Caco-2 (cell line): ENCODE measurements around the gene SEC14L5. TPM values are rescaled to one million over a fixed set of nuclear protein-coding genes. Genes with fewer than 3 reads are reported as not detected.
A peak's percentile ranks its signal among the peaks of the same experiment; 100 is the strongest.

Experiments used
- Bru-seq: library from RNA; stranded (reverse); fragments of 400-500 nt; gene quantifications from one replicate; lab custom pipeline; 2021; lab: Mats Ljungman, UMichigan
- BruChase-seq, 2 experiments: library from RNA; stranded (reverse); fragments of 400-500 nt; gene quantifications; one replicate each; lab custom pipeline; 2021; lab: Mats Ljungman, UMichigan
- BruUV-seq: library from RNA; stranded (reverse); fragments of 400-500 nt; replicated peaks from 2 replicates; lab custom pipeline; 2021; lab: Mats Ljungman, UMichigan
- CTCF ChIA-PET: fragments of 300-600 bp; sonication (Branson Sonifier 250); formaldehyde crosslinking; loops from one replicate; lab custom pipeline; 2022; ENCODE audit warnings: antibody characterized with exemption; lab: Charles Lee
- POLR2A ChIA-PET: fragments of 300-600 bp; sonication (Branson Sonifier 250); formaldehyde crosslinking; loops from one replicate; lab custom pipeline; 2022; ENCODE audit warnings: antibody characterized with exemption; lab: Charles Lee
- DNase-seq, 2 experiments: peaks; one replicate each; pipeline versions ENCODE4 v3.0.0 to v3.0.0-alpha.2; 2020 to 2022
- H3K27me3 ChIP-seq: replicated peaks from 2 replicates; pipeline ENCODE4 v1.6.0; 2011; ENCODE audit warnings: low read length; ENCODE audit not compliant: control insufficient read depth, insufficient read depth
- H3K36me3 ChIP-seq: 2 replicates; pipeline ENCODE4 v1.5.1; 2011; ENCODE audit warnings: low read length; ENCODE audit not compliant: control insufficient read depth, insufficient read depth
- H3K4me1 ChIP-seq: fragments of 250-450 bp; sonication (Bioruptor Pico); 2 replicates; pipeline ENCODE4 v1.5.1; 2020; ENCODE audit warnings: mild to moderate bottlenecking
- H3K4me3 ChIP-seq: 2 replicates; pipeline ENCODE4 v1.5.1; 2011; ENCODE audit warnings: low read depth, mild to moderate bottlenecking, control low read depth, low read length
- H3K9me3 ChIP-seq: fragments of 250-450 bp; sonication (Bioruptor Pico); 2 replicates; pipeline ENCODE4 v1.5.1; 2020; ENCODE audit warnings: mild to moderate bottlenecking, moderate library complexity
- H3K27ac Mint-ChIP-seq: one replicate; pipeline ENCODE4 v1.8.0; 2022; ENCODE audit warnings: mixed read lengths; ENCODE audit not compliant: unreplicated experiment
- H3K27me3 Mint-ChIP-seq: one replicate; pipeline ENCODE4 v1.8.0; 2022; ENCODE audit warnings: mixed read lengths; ENCODE audit not compliant: insufficient read depth, unreplicated experiment
- H3K36me3 Mint-ChIP-seq: one replicate; pipeline ENCODE4 v1.8.0; 2022; ENCODE audit warnings: mild to moderate bottlenecking, mixed read lengths; ENCODE audit not compliant: insufficient read depth, unreplicated experiment
- H3K4me1 Mint-ChIP-seq: one replicate; pipeline ENCODE4 v1.8.0; 2022; ENCODE audit warnings: low read depth, mixed read lengths; ENCODE audit not compliant: unreplicated experiment
- H3K4me3 Mint-ChIP-seq: one replicate; pipeline ENCODE4 v1.8.0; 2022; ENCODE audit warnings: mild to moderate bottlenecking, moderate library complexity, mixed read lengths; ENCODE audit not compliant: unreplicated experiment
- H3K9me3 Mint-ChIP-seq: one replicate; pipeline ENCODE4 v1.8.0; 2022; ENCODE audit warnings: mixed read lengths; ENCODE audit not compliant: unreplicated experiment
- intact Hi-C: fragments of 100-400 bp; cut with micrococcal nuclease; formaldehyde crosslinking; loops from one replicate; pipeline ENCODE4 v1.10.0; 2022; ENCODE audit not compliant: unreplicated experiment
- long read RNA-seq: library from polyadenylated mRNA; stranded (forward); transcript quantifications from one replicate; pipeline ENCODE4 v2.0.0, GENCODE V29; 2022
- total RNA-seq: library from RNA; stranded (reverse); gene quantifications from 2 replicates; pipeline ENCODE4 v1.2.3, GENCODE V29; 2022
- TF ChIP-seq, protein P1 (sequence below), 2 experiments: fragments of 200-600 bp in 1 of 2; IDR thresholded peaks; 1 replicate in 1 of 2; 2 replicates in 1 of 2; pipeline versions ENCODE4 v1.5.1 to v1.8.0; 2011 to 2022; ENCODE audit warnings: antibody characterized with exemption in 1 of 2, control low read depth in 1 of 2, inconsistent platforms in 1 of 2, low read depth in 1 of 2, low read length in 1 of 2, mild to moderate bottlenecking in 1 of 2, moderate library complexity in 1 of 2; ENCODE audit not compliant: insufficient read depth in 1 of 2, severe bottlenecking in 1 of 2, unreplicated experiment in 1 of 2

Gene SEC14L5
- total RNA-seq (0.14 and 0.67 TPM in 2 replicates), Bru-seq, nascent RNA (percentile 16 among the genes with signal in this experiment), BruChase-seq, experiment 1, labeled RNA remaining after a 2-hour chase (percentile 14 among the genes with signal in this experiment), BruChase-seq, experiment 2, labeled RNA remaining after a 6-hour chase (percentile 17 among the genes with signal in this experiment)
- long read RNA-seq, partial matches to known transcripts: 0 of 1 reads
- long read RNA-seq, other reads (novel, unspliced or antisense): 1 of 1 reads

DNA sequence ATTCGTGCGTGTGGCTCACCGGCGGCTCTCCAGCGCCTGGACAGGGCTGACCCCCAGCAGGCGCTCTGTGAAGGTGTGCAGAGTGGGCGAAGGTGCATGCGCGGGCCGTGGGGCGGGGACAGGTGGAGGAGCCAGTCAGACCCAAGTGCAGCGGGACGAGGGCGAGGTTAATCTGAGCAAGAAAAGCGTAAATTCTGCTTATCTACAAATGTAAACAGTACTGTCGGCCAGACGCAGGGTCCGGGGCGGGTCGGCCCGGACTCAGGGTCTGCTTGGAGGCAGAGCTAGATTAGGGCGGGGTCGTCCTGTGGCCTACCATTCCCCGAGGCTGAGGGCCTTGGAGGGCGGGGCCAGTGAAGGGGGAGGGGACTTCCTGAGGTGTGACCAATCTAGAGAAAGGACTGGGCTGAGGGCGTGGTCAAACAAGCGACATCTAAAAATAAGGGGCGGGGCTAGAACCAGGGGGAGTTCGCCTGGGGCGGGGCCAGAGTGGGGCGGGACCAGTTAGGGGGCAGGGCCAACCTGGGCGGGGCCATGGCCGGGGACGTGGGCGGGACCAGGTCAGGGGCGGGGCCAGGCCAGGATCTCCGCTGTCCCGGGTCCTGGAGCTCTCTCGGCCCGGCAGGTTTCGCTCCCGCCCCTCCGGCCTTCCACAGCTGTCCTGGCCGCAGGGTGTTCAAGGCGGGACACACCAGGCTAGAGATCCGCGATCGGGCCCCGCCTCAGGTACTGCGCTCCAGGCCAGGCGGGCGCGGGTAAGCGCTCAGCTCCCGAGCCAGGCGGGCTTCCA is at the start of gene SEC14L5:
TSS of gene SEC14L5 (plus strand) at position 611 of the 790 bp plus-strand sequence. CDS start 994 bp downstream, outside the sequence.
- Mint-ChIP-seq H3K27ac (peak within 1 kb of the TSS; percentile 2), H3K9me3 (no peaks in the 10 kb centered on the region), H3K36me3 (peaks cover 5% of the 10 kb centered on the region), H3K4me1 (peaks cover 7% of the 10 kb centered on the region), H3K27me3 (peaks cover 4% of the 10 kb centered on the region), H3K4me3 (peak within 1 kb of the TSS; percentile 71)
- Histone ChIP-seq H3K27me3 (no peaks in the 10 kb centered on the region), H3K36me3 (no peaks in the 10 kb centered on the region), H3K4me1 (peaks cover 10% of the 10 kb centered on the region), H3K9me3 (no peaks in the 10 kb centered on the region), H3K4me3 (peak within 1 kb of the TSS; percentile 45)
- ChIA-PET POLR2A (interaction anchor here (0.7 to 1.0 kb wide), 3 partner anchors 10 to 704 kb away, joined by 3 to 7 read pairs (median 5); partner anchors contain the start of gene ROGDI), CTCF (interaction anchor here (0.5 to 1.6 kb wide), 11 partner anchors 21 to 1181 kb away, joined by 3 to 9 read pairs (median 4); partner anchors contain the start of genes ANKS3, DNAAF8 and PPL)
- intact Hi-C loops: loop anchor here (1.0 to 5.0 kb wide), 6 partner anchors 21 to 265 kb away; partner anchors contain the start of genes ANKS3, DNAAF8, EEF2KMT and NUDT16L1
- BruUV-seq: no TSS peak
- TF ChIP-seq, protein P1, sequence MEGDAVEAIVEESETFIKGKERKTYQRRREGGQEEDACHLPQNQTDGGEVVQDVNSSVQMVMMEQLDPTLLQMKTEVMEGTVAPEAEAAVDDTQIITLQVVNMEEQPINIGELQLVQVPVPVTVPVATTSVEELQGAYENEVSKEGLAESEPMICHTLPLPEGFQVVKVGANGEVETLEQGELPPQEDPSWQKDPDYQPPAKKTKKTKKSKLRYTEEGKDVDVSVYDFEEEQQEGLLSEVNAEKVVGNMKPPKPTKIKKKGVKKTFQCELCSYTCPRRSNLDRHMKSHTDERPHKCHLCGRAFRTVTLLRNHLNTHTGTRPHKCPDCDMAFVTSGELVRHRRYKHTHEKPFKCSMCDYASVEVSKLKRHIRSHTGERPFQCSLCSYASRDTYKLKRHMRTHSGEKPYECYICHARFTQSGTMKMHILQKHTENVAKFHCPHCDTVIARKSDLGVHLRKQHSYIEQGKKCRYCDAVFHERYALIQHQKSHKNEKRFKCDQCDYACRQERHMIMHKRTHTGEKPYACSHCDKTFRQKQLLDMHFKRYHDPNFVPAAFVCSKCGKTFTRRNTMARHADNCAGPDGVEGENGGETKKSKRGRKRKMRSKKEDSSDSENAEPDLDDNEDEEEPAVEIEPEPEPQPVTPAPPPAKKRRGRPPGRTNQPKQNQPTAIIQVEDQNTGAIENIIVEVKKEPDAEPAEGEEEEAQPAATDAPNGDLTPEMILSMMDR (IDR thresholded peaks at IDR 0.05; ENCODE audit: insufficient read depth in 1 of 2, low read depth in 1 of 2, low read length in 1 of 2, severe bottlenecking in 1 of 2, unreplicated experiment in 1 of 2): no peak
- peak; percentile 98 to 100 for DNase-seq

DNA sequence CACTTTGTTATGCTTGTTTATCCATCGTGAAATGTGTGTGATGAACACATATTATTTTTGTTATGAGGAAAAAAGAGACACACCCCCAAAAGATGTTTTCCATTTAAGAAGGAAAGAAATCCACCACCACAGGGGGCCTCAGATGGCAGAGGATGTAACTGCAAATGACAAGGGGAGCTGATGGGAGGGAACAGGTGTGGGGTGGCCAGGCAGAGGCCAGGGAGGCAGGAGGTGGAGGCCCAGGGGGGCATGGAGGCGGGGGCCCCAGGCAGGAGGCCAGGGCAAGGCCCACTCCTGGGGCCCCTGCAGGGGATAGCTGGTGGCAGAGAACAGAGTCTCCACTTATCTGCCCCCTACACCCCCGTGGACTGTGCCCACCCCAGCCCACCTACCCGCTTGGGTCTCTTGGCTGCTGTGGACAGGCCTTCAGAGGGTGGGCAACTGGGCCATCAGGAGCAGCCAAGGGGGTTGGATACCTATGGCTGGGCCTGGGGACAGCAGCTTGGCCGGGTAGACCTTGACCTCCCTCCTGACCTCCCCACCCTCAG is 49.2 kb upstream of the SEC14L5 start:
- BruUV-seq: no TSS peak
- no peak for DNase-seq
- Mint-ChIP-seq H3K4me1 (peaks cover 14% of the 10 kb centered on the region), H3K27ac (no peak overlapping the region), H3K27me3 (no peaks in the 10 kb centered on the region), H3K9me3 (no peaks in the 10 kb centered on the region), H3K4me3 (no peak overlapping the region), H3K36me3 (peaks cover 46% of the 10 kb centered on the region)
- H3K4me3 ChIP-seq: no peak overlapping the region
- intact Hi-C loops: no loop called here
- no peaks in the 10 kb centered on the region for H3K36me3 ChIP-seq
- H3K27me3 ChIP-seq: no peaks in the 10 kb centered on the region
- ChIA-PET CTCF (no interaction called here), POLR2A (no interaction called here)
- TF ChIP-seq, protein P1 (IDR thresholded peaks at IDR 0.05; ENCODE audit: insufficient read depth in 1 of 2, low read depth in 1 of 2, low read length in 1 of 2, severe bottlenecking in 1 of 2, unreplicated experiment in 1 of 2): no peak
- H3K9me3 ChIP-seq: no peaks in the 10 kb centered on the region
- peaks cover 16% of the 10 kb centered on the region; the same call in 1 of the 2 replicates for H3K4me1 ChIP-seq

DNA sequence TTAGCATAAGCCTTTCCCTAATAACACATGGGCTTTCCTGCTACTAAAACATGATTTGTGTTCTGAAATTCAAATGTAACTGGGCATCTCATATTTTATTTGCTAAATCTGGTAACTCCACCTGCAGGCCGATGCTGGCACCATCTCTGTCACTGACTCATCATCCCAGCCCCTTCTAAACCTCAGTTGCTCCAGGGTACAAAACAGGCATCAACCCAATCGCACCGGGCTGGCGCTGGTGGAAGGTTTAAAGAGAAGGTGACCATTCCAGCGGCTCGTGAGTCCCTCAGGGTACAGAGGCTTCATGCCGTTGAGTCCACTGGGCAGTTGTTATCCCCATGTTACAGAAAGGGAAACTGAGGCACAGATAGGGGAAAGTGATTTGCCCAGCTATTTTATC is 48.3 kb upstream of the SEC14L5 start:
- Histone ChIP-seq H3K36me3 (no peaks in the 10 kb centered on the region), H3K4me3 (no peak overlapping the region), H3K27me3 (no peaks in the 10 kb centered on the region), H3K4me1 (peaks cover 16% of the 10 kb centered on the region; the same call in 1 of the 2 replicates), H3K9me3 (no peaks in the 10 kb centered on the region)
- H3K36me3 Mint-ChIP-seq: peaks cover 37% of the 10 kb centered on the region
- H3K4me3 Mint-ChIP-seq: no peak overlapping the region
- no peak for DNase-seq
- no peak overlapping the region for H3K27ac Mint-ChIP-seq
- TF ChIP-seq, protein P1 (IDR thresholded peaks at IDR 0.05; ENCODE audit: insufficient read depth in 1 of 2, low read depth in 1 of 2, low read length in 1 of 2, severe bottlenecking in 1 of 2, unreplicated experiment in 1 of 2): no peak
- no peaks in the 10 kb centered on the region for H3K27me3 Mint-ChIP-seq
- peaks cover 14% of the 10 kb centered on the region for H3K4me1 Mint-ChIP-seq
- intact Hi-C loops: no loop called here
- ChIA-PET CTCF (no interaction called here), POLR2A (no interaction called here)
- H3K9me3 Mint-ChIP-seq: no peaks in the 10 kb centered on the region
- BruUV-seq: no TSS peak
